ENCODE measurements around the gene PDE4B.
A peak's percentile ranks its signal among the peaks of the same experiment; 100 is the strongest.

The PDE4B gene

DNA sequence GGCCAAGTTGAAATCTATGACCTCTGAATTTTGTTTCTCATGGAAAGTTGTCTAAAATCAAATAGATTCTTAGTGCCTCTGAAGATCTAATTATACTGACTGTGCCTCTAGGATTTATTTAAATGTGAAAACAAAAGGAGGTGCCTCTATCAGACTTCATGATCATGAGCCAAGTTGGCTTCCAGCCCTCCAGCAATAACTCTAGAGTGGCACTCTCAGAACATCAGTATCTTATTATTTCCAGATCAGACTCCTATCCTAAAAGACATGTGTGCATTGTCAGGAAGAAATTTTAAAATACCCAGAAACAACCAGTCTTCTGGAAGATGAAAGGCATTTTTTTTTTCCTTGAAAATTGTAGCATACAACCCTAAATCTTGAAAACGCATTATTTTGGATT is 368.0 kb downstream of the PDE4B start:
- DNase-seq (ENCODE audit: low read depth) = no peak

DNA sequence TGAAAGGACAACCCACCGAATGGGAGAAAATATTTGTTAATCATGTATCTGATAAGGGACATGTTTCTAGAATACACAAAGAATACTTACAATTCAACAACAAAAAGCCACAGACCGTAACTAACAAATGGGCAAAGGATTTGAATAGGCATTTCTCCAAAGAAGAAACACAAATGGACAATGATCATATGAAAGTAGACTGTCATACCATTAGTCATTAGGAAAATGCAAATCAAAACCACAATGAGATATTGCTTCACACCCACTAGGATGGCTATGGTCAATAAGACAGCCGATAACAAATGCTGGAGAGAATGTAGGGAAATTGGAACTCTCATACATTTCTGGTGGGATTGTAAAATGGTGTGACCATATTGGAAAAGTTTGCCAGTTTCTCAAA is 374.1 kb downstream of the PDE4B start:
- no peak overlapping the region for H3K4me3 ChIP-seq (replicated peaks; ENCODE audit: low read depth, low read length)
- TF ChIP-seq, protein P1, sequence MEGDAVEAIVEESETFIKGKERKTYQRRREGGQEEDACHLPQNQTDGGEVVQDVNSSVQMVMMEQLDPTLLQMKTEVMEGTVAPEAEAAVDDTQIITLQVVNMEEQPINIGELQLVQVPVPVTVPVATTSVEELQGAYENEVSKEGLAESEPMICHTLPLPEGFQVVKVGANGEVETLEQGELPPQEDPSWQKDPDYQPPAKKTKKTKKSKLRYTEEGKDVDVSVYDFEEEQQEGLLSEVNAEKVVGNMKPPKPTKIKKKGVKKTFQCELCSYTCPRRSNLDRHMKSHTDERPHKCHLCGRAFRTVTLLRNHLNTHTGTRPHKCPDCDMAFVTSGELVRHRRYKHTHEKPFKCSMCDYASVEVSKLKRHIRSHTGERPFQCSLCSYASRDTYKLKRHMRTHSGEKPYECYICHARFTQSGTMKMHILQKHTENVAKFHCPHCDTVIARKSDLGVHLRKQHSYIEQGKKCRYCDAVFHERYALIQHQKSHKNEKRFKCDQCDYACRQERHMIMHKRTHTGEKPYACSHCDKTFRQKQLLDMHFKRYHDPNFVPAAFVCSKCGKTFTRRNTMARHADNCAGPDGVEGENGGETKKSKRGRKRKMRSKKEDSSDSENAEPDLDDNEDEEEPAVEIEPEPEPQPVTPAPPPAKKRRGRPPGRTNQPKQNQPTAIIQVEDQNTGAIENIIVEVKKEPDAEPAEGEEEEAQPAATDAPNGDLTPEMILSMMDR (IDR thresholded peaks at IDR 0.05; ENCODE audit: low read length, missing control alignments) = no peak
- no peak for DNase-seq (ENCODE audit: low read depth)

More for the DNA sequence above, 368.0 kb downstream of the PDE4B start:
- no peak overlapping the region for H3K4me3 ChIP-seq (replicated peaks; ENCODE audit: low read depth, low read length)
- TF ChIP-seq, protein P1 (IDR thresholded peaks at IDR 0.05; ENCODE audit: low read length, missing control alignments) = no peak

DNA sequence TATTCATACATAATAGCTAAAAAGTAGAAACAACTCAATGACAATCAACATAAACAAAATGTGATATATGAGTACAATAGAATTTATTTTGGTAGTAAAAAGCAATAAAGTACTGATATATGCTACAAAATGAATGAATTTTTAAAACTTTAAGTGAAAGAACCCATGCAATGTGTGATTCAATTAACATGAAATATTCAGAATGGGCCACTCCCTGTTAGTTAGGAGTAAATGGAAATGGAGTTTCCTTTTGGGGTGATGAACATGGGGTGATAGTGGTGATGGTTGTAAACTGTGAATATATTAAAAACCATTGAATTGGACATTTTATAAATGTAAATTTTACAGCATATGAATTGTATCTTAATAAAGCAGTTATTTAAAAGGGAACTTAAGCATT is 374.6 kb downstream of the PDE4B start:
- H3K4me3 ChIP-seq (replicated peaks; ENCODE audit: low read depth, low read length) = no peak overlapping the region
- TF ChIP-seq, protein P1 (IDR thresholded peaks at IDR 0.05; ENCODE audit: low read length, missing control alignments) = no peak
- no peak for DNase-seq (ENCODE audit: low read depth)

DNA sequence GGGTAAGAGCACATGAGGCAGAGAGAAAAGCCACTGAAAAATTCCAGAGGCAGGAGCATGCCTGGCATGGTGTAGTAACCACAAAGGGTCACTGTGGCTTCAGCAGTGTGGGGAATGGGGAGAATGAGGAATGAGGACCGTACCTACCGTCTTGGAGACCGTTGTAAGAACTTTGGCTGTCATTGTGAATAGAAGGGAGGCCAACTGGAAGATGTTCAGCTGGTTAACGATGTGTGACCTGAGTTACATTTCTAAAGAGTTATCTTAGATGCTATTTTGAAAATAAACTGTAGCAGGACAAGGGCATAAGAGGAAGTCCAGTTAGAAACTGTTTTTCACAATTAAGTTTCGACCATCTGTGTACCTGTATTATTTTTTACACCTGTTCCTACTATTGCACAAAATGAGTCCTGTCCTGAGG is 375.8 kb downstream of the PDE4B start:
- TF ChIP-seq, protein P1 (IDR thresholded peaks at IDR 0.05; ENCODE audit: low read length, missing control alignments) = no peak
- DNase-seq (ENCODE audit: low read depth) = peak; percentile 33
- H3K4me3 ChIP-seq (replicated peaks; ENCODE audit: low read depth, low read length) = no peak overlapping the region

DNA sequence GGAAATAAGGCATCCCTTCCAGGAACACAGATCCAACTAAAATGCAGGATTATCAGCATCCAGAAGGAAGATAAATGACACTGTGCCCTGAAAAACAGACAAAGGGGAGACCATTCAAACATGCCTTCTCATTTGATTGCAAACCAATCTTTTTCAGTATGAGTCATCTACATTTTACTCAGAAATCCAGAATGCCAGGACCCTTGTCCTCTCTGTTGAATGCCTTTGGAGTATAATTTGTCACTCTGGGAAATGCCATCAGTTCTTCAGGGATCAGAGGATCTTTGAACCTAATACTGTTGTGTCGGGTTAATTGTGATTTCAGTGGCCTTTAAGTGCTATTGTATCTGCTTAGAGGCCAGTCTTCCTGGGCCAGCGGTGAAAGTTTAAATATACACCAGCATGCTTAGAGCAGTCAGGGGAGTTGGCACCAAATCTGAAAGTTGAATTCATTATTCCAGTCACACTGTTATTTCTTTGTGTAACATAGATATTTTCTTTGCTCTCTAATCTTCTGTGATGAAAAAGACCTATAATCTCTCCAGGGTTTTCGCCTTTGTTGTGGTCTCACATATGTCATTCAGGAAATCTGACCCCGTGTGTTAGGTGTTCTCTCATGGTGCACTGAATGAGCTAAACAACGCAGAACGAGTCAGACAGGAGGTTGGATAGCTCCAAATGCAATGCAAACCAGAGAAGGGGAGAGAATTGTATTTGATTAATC is 376.4 kb downstream of the PDE4B start:
- no peak overlapping the region for H3K4me3 ChIP-seq (replicated peaks; ENCODE audit: low read depth, low read length)
- DNase-seq (ENCODE audit: low read depth) = no peak
- TF ChIP-seq, protein P1 (IDR thresholded peaks at IDR 0.05; ENCODE audit: low read length, missing control alignments) = no peak

DNA sequence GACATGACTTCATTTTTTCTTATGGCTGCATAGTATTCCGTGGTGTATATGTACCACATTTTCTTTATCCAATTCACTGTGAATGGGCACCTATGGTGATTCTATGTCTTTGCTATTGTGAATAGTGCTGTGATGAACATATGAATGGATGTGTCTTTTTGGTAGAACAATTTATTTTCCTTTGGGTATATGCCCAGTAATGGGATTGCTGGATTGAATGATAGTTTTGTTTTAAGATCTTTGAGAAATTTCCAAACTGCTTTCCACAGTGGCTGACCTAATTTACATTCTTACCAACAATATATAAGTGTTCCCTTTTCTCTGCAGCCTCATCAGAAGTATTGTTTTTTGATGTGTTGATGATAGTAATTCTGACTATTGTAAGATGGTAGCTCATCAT is 379.6 kb downstream of the PDE4B start:
- H3K4me3 ChIP-seq (replicated peaks; ENCODE audit: low read depth, low read length) = no peak overlapping the region
- TF ChIP-seq, protein P1 (IDR thresholded peaks at IDR 0.05; ENCODE audit: low read length, missing control alignments) = no peak
- no peak for DNase-seq (ENCODE audit: low read depth)

DNA sequence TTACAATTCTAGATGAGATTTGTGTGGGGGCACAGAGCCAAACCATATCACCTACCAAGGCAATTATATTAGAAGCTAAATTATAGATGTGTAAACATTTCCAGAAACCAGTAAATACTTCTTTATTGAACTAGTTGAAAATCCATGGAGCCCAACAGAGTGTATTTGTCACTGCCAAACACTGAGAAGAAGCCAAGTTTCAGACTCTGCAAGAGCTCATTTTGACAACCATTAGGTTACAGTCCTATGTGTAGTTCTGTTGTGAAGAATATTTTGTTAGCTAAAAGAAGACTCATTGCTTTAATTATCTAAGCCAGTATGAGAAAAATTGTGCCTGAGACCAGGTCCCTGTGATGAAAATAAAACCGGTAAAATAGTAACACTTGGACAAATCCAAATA is 382.4 kb downstream of the PDE4B start:
- TF ChIP-seq, protein P1 (IDR thresholded peaks at IDR 0.05; ENCODE audit: low read length, missing control alignments) = no peak
- H3K4me3 ChIP-seq (replicated peaks; ENCODE audit: low read depth, low read length) = no peak overlapping the region
- no peak for DNase-seq (ENCODE audit: low read depth)

Data from fibroblast of pulmonary artery (primary cell).